Inflammatory macrophage (primary cell): ENCODE results near the gene IL3.

Source experiments
- DNase-seq, 2 donors: peaks; one replicate each; pipeline ENCODE4 v3.0.0-alpha.2; 2020 to 2022
- total RNA-seq, 18 experiments: gene quantifications; one replicate each; lab custom pipeline; 2026; ENCODE audit warnings: mixed read lengths in 6 of 18, inconsistent platforms in 2 of 18; lab: John Stamatoyannopoulos, UW

Gene IL3
- 0 to 0.05 (median 0) reads per million in 18 experiments for total RNA-seq

GRCh38 chr5:132060501-132061161, at the start of gene IL3:
IL3 (plus strand) TSS chr5:132060655; CDS start chr5:132060707, 52 bp downstream.
- DNase-seq, result no peak

- no peak for DNase-seq
Observed at GRCh38 chr5:132010989-132011621, 49.4 kb upstream of the IL3 start.

GRCh38 chr5:132011622-132012343, 48.7 kb upstream of the IL3 start, which contains the start of gene ACSL6:
ACSL6 (minus strand) TSS chr5:132011658; CDS start chr5:132011553, 105 bp downstream.
- no peak for DNase-seq

GRCh38 chr5:132012371-132013005, 48.0 kb upstream of the IL3 start:
- peak in 1 of 2 donors; percentile 28 for DNase-seq

- no peak for DNase-seq
Observed at GRCh38 chr5:132013006-132013689, 47.3 kb upstream of the IL3 start.

- DNase-seq, result no peak
Observed at GRCh38 chr5:132013711-132014110, 46.7 kb upstream of the IL3 start.

GRCh38 chr5:132016721-132017250, 43.7 kb upstream of the IL3 start:
- no peak for DNase-seq

- DNase-seq, result no peak
Observed at GRCh38 chr5:132017316-132017715, 43.1 kb upstream of the IL3 start.

- DNase-seq, result peak in 1 of 2 donors; percentile 11
Observed at GRCh38 chr5:132017738-132018625, 42.5 kb upstream of the IL3 start.

GRCh38 chr5:132019337-132019736, 41.1 kb upstream of the IL3 start:
- DNase-seq, result no peak

- DNase-seq, result no peak
Observed at GRCh38 chr5:132019857-132020555, 40.4 kb upstream of the IL3 start.

- DNase-seq, result no peak
Observed at GRCh38 chr5:132020568-132021339, 39.7 kb upstream of the IL3 start.

GRCh38 chr5:132021654-132022053, 38.8 kb upstream of the IL3 start:
- DNase-seq, result no peak

- no peak for DNase-seq
Observed at GRCh38 chr5:132022737-132023136, 37.7 kb upstream of the IL3 start.

GRCh38 chr5:132023258-132024116, 37.0 kb upstream of the IL3 start:
- DNase-seq, result no peak

- no peak for DNase-seq
Observed at GRCh38 chr5:132024117-132024435, 36.4 kb upstream of the IL3 start.

- no peak for DNase-seq
Observed at GRCh38 chr5:132024789-132025402, 35.6 kb upstream of the IL3 start.

- DNase-seq, result no peak
Observed at GRCh38 chr5:132025403-132025971, 35.0 kb upstream of the IL3 start.
